Neural progenitor cell (in vitro differentiated cells): ENCODE results near the gene ZNF556. TPM values are rescaled to one million over a fixed set of nuclear protein-coding genes. Genes with fewer than 3 reads are reported as not detected.

Experiments used
- DNase-seq: peaks from one replicate; pipeline ENCODE4 v3.0.0-alpha.2; 2016; ENCODE audit warnings: low spot score
- H2AFZ ChIP-seq: fragments of 200-600 bp; sonication (generic); replicated peaks from 2 replicates; pipeline ENCODE4 v1.6.1; 2016; ENCODE audit warnings: antibody characterized with exemption
- H3F3A ChIP-seq: fragments of 200-600 bp; sonication (generic); 2 replicates; pipeline ENCODE4 v1.6.1; 2016; ENCODE audit warnings: antibody characterized with exemption, low read depth
- H3K27ac ChIP-seq: fragments of 200-600 bp; sonication (generic); 2 replicates; pipeline ENCODE4 v1.5.1; 2016; ENCODE audit warnings: mild to moderate bottlenecking
- H3K27me3 ChIP-seq: fragments of 200-600 bp; sonication (generic); 2 replicates; pipeline ENCODE4 v1.6.1; 2016; ENCODE audit warnings: mild to moderate bottlenecking, moderate library complexity
- H3K36me3 ChIP-seq: fragments of 200-600 bp; sonication (generic); 2 replicates; pipeline ENCODE4 v1.5.1; 2016
- H3K4me1 ChIP-seq: fragments of 200-600 bp; sonication (generic); 2 replicates; pipeline ENCODE4 v1.6.1; 2016; ENCODE audit warnings: mixed run types
- H3K4me2 ChIP-seq: fragments of 200-600 bp; sonication (generic); 2 replicates; pipeline ENCODE4 v1.6.1; 2016
- H3K4me3 ChIP-seq: fragments of 200-600 bp; sonication (generic); 2 replicates; pipeline ENCODE4 v1.5.1; 2016
- H3K79me2 ChIP-seq: fragments of 200-600 bp; sonication (generic); 2 replicates; pipeline ENCODE4 v1.6.1; 2016; ENCODE audit warnings: low read depth
- H3K9ac ChIP-seq: fragments of 200-600 bp; sonication (generic); 2 replicates; pipeline ENCODE4 v1.6.1; 2016
- H3K9me3 ChIP-seq: fragments of 200-600 bp; sonication (generic); 2 replicates; pipeline ENCODE4 v1.5.1; 2016; ENCODE audit warnings: low read depth
- H4K20me1 ChIP-seq: fragments of 200-600 bp; sonication (generic); 2 replicates; pipeline ENCODE4 v1.6.1; 2016; ENCODE audit warnings: low read depth
- H3K27ac Mint-ChIP-seq: 3 replicates; pipeline ENCODE4 v1.8.0; 2021; ENCODE audit warnings: mixed read lengths
- H3K27me3 Mint-ChIP-seq: 2 replicates; pipeline ENCODE4 v1.8.0; 2022; ENCODE audit warnings: low read depth, mild to moderate bottlenecking, inconsistent platforms, moderate library complexity, mixed read lengths; ENCODE audit not compliant: insufficient read depth
- H3K36me3 Mint-ChIP-seq: 3 replicates; pipeline ENCODE4 v1.8.0; 2021; ENCODE audit warnings: mixed read lengths
- H3K4me1 Mint-ChIP-seq: 3 replicates; pipeline ENCODE4 v1.8.0; 2021; ENCODE audit warnings: mixed read lengths
- H3K4me3 Mint-ChIP-seq: 3 replicates; pipeline ENCODE4 v1.8.0; 2021; ENCODE audit warnings: mild to moderate bottlenecking, moderate library complexity, mixed read lengths
- H3K9me3 Mint-ChIP-seq: 3 replicates; pipeline ENCODE4 v1.8.0; 2020; ENCODE audit warnings: mixed read lengths
- EZH2 ChIP-seq: fragments of 200-600 bp; sonication (generic); IDR thresholded peaks from 2 replicates; pipeline ENCODE4 v1.6.1; 2017; ENCODE audit warnings: antibody characterized with exemption, mild to moderate bottlenecking, moderate library complexity
- EZH2phosphoT487 ChIP-seq: fragments of 200-600 bp; sonication (generic); IDR thresholded peaks from 2 replicates; pipeline ENCODE4 v1.6.1; 2017; ENCODE audit warnings: antibody characterized with exemption
- total RNA-seq: library from RNA; depleted of rRNA; stranded (reverse); fragments of >200 nt; gene quantifications from 2 replicates; pipeline ENCODE4 v1.2.3, GENCODE V29; 2015; ENCODE audit warnings: low replicate concordance
- TF ChIP-seq, protein P1 (sequence below): fragments of 200-600 bp; sonication (generic); IDR thresholded peaks from 2 replicates; pipeline ENCODE4 v1.5.1; 2017; ENCODE audit warnings: antibody characterized with exemption, mild to moderate bottlenecking

Gene ZNF556
- total RNA-seq, 1 donor from 2014 or later = not detected

DNA sequence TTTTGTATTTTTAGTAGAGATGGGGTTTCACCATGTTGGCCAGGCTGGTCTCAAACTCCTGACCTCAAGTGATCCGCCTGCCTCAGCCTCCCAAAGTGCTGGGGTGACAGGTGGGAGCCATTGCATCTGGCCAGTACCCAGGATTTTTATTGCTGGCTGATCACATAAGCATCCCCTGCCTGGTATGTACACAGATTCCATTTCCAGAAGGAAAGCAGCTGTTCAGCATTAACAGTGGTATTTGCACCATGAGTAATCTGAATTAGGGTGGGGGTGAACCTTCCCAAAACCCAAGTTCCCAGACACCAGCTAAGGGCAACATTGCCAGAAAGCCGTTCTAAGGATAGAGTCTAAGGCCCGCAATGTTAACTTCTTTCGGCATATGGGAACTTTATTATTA lies 18.5 kb upstream of the ZNF556 start:
- Mint-ChIP-seq H3K27ac (no peak overlapping the region), H3K4me3 (no peak overlapping the region), H3K9me3 (peaks cover 75% of the 10 kb centered on the region), H3K27me3 (peaks cover 3% of the 10 kb centered on the region), H3K4me1 (no peaks in the 10 kb centered on the region), H3K36me3 (peaks cover 63% of the 10 kb centered on the region)
- H4K20me1 ChIP-seq = no peaks in the 10 kb centered on the region
- no peak overlapping the region for H3K9ac ChIP-seq
- H3K4me3 ChIP-seq = no peak overlapping the region
- no peak for DNase-seq
- TF ChIP-seq EZH2 (no peak), EZH2phosphoT487 (no peak)
- TF ChIP-seq, protein P1, sequence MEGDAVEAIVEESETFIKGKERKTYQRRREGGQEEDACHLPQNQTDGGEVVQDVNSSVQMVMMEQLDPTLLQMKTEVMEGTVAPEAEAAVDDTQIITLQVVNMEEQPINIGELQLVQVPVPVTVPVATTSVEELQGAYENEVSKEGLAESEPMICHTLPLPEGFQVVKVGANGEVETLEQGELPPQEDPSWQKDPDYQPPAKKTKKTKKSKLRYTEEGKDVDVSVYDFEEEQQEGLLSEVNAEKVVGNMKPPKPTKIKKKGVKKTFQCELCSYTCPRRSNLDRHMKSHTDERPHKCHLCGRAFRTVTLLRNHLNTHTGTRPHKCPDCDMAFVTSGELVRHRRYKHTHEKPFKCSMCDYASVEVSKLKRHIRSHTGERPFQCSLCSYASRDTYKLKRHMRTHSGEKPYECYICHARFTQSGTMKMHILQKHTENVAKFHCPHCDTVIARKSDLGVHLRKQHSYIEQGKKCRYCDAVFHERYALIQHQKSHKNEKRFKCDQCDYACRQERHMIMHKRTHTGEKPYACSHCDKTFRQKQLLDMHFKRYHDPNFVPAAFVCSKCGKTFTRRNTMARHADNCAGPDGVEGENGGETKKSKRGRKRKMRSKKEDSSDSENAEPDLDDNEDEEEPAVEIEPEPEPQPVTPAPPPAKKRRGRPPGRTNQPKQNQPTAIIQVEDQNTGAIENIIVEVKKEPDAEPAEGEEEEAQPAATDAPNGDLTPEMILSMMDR = no peak
- no peak overlapping the region for H2AFZ ChIP-seq
- H3K27me3 ChIP-seq = no peaks in the 10 kb centered on the region
- peaks cover 28% of the 10 kb centered on the region for H3K9me3 ChIP-seq
- peaks cover 25% of the 10 kb centered on the region for H3K36me3 ChIP-seq
- H3F3A ChIP-seq = peaks cover 11% of the 10 kb centered on the region
- H3K4me1 ChIP-seq = no peaks in the 10 kb centered on the region
- no peak overlapping the region for H3K27ac ChIP-seq
- no peak overlapping the region for H3K4me2 ChIP-seq
- H3K79me2 ChIP-seq = peaks cover 29% of the 10 kb centered on the region

GRCh38 chr19:2850256-2850925 lies 16.7 kb upstream of the ZNF556 start:
- peaks cover 40% of the 10 kb centered on the region for H3K36me3 ChIP-seq
- Mint-ChIP-seq H3K4me3 (no peak overlapping the region), H3K27ac (no peak overlapping the region), H3K4me1 (no peaks in the 10 kb centered on the region), H3K36me3 (peaks cover 70% of the 10 kb centered on the region), H3K9me3 (peaks cover 85% of the 10 kb centered on the region), H3K27me3 (peaks cover 3% of the 10 kb centered on the region)
- H3K9me3 ChIP-seq = peaks cover 46% of the 10 kb centered on the region
- no peak for TF ChIP-seq EZH2
- no peak for TF ChIP-seq EZH2phosphoT487
- TF ChIP-seq, protein P1 = no peak
- no peak overlapping the region for H2AFZ ChIP-seq
- no peak overlapping the region for H3K27ac ChIP-seq
- no peaks in the 10 kb centered on the region for H3K27me3 ChIP-seq
- no peaks in the 10 kb centered on the region for H3K4me1 ChIP-seq
- H3K4me2 ChIP-seq = no peak overlapping the region
- no peak for DNase-seq
- H3K9ac ChIP-seq = no peak overlapping the region
- peaks cover 11% of the 10 kb centered on the region for H3F3A ChIP-seq
- peaks cover 15% of the 10 kb centered on the region for H3K79me2 ChIP-seq
- no peaks in the 10 kb centered on the region for H4K20me1 ChIP-seq
- no peak overlapping the region for H3K4me3 ChIP-seq

DNA sequence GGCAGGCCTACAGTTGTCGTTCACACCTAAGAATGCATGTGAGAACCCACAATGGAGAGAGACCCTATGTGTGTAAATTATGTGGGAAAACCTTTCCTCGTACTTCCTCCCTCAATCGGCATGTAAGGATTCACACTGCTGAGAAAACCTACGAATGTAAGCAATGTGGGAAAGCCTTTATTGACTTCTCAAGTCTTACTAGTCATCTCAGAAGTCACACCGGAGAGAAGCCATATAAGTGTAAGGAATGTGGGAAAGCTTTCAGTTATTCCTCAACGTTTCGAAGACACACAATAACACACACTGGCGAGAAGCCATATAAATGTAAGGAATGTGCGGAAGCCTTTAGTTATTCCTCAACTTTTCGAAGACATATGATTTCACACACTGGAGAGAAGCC lies 14.5 kb upstream of the ZNF556 start:
- Histone ChIP-seq H3K27ac (no peak overlapping the region), H3K9ac (no peak overlapping the region), H3K4me1 (no peaks in the 10 kb centered on the region), H3K4me3 (no peak overlapping the region), H3K4me2 (no peak overlapping the region), H3F3A (peaks cover 11% of the 10 kb centered on the region), H3K9me3 (peaks cover 58% of the 10 kb centered on the region), H2AFZ (no peak overlapping the region), H4K20me1 (no peaks in the 10 kb centered on the region), H3K36me3 (peaks cover 40% of the 10 kb centered on the region), H3K27me3 (no peaks in the 10 kb centered on the region), H3K79me2 (peaks cover 4% of the 10 kb centered on the region)
- H3K4me3 Mint-ChIP-seq = no peak overlapping the region
- no peaks in the 10 kb centered on the region for H3K4me1 Mint-ChIP-seq
- no peak overlapping the region for H3K27ac Mint-ChIP-seq
- H3K36me3 Mint-ChIP-seq = peaks cover 68% of the 10 kb centered on the region
- no peak for TF ChIP-seq EZH2phosphoT487
- TF ChIP-seq, protein P1 = no peak
- TF ChIP-seq EZH2 = no peak
- DNase-seq = no peak
- peaks cover 83% of the 10 kb centered on the region for H3K9me3 Mint-ChIP-seq
- H3K27me3 Mint-ChIP-seq = peaks cover 3% of the 10 kb centered on the region
